Measurements from ENCODE around the gene ATG4B.
"Not testable (repeated sequence)": the region's sequence is repeated elsewhere in the genome, so short reads cannot be mapped to it uniquely, and the experiment has no call there.

ATG4B gene

DNA sequence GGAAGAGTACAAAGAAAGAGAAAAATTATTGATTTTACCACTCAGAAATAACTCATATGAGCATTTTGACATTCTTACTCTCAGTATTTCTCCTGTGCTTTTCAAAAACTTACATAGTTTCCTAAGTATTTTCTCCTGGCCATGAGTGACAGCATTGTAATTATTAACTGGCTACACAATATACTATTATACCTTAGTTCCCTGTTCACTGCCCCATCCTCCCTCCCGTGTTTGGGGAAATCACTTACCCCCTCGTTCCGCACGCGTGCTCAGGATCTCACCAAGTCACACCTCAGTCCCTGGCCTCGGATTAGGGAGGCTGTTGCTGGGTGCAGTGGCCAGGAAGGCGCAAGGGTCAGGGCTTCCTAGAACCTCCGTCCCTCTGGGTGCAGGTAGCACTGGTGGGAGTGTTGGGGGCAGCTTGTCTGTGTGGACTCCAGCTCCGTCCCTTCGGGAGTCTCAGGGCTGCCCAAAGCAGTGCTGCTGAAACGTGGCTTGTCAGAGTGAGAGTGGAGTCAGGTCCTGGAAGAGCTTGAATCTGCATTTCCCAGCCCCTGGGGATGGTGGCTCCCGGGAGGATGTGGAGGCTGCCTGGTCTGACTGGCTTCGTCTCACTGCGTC is 23.2 kb downstream of the ATG4B start:
- Mint-ChIP-seq H3K4me1 (ENCODE audit: low read depth) (peaks cover 5% of the 10 kb centered on the region), H3K9me3 (ENCODE audit: low read depth) (no peaks in the 10 kb centered on the region), H3K4me3 (no peak overlapping the region), H3K27ac (no peak overlapping the region), H3K27me3 (no peaks in the 10 kb centered on the region), H3K36me3 (peaks cover 3% of the 10 kb centered on the region)

DNA sequence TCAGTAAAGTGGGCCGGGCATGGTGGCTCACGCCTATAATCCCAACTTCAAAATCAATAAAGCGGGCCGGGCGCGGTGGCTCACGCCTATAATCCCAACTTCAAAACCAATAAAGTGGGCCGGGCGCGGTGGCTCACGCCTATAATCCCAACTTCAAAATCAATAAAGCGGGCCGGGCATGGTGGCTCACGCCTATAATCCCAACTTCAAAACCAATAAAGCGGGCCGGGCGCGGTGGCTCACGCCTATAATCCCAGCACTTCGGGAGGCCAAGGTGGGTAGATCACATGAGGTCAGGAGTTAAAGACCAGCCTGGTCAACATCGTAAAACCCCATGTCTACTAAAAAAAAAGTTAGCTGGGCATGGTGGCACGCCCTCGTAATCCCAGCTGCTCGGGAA is 25.2 kb downstream of the ATG4B start:
- H3K27me3 Mint-ChIP-seq; H3K9me3 Mint-ChIP-seq (ENCODE audit: low read depth); H3K27ac Mint-ChIP-seq; H3K4me3 Mint-ChIP-seq; H3K36me3 Mint-ChIP-seq; H3K4me1 Mint-ChIP-seq (ENCODE audit: low read depth): not testable (repeated sequence)

DNA sequence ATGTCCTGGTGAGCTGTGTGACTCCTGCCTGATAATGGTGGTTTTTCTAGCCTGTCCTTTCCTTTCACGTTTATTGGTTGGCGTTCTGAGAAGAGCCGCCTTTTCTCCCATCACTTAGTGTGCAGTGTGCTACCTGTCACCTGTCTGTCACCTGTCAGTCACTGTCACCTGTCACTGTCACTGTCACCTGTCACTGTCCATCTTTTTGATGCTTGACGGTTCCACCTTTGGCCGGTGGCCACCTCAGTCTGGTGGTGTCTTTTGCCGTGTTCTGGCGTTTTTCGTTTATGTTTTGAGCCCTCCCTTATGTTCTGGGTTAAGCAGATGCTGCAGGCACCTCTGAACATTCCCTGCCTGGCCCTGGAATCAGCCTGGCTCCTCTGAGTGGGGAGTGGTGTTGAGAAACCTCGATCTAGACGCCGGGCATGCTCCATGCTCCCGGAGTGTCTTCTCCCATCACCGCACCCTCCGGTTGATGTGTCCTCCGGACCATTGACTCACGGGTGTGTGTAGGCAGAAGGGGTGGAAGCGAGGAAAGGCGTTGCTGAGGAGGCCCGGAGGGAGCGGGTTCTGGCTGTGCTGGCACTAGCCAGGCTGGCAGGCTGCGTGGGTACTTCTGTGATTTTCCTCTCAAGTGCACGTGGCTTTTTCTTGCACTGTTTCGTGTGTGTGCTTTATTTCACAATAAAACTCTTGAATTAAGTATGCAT is 28.4 kb downstream of the ATG4B start:
- Mint-ChIP-seq H3K27ac (peak overlapping the region; percentile 19), H3K36me3 (peaks cover 3% of the 10 kb centered on the region), H3K27me3 (no peaks in the 10 kb centered on the region), H3K4me3 (no peak overlapping the region), H3K9me3 (ENCODE audit: low read depth) (no peaks in the 10 kb centered on the region), H3K4me1 (ENCODE audit: low read depth) (peaks cover 5% of the 10 kb centered on the region)

DNA sequence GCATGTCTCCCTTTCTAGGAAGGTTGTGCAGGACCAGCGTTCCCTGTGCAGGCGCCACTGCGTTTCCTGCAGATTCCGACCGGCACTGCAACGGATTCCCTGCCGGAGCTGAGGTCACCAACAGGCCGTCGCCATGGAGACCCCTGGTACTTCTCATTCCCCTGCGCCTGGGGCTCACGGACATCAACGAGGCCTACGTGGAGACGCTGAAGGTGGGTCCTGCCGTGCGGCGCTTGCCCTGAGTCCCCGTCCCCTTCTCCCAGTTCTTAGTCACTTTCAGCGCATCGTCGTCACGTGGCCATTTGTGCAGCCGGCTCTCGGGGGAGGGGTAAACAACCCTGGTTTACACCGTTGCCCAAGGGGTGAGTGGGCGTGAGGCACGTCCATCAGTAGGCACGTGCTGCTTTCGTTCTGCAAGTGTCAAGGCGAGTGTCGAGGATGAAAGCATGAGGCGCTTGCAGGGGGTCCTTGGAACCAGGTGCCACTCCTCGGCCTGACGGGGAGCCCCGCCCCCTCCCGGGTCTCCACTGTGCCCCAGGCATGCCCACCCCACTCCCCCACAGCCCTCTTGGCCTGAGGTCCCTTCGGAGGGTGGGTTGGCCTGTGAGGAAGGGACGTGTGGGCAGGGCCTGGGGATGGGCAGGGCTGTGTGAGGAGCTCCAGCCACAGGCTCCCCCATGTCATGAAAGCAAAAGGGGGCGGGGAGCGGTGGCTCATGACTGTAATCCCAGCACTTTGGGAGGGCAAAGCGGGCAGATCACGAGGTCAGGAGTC is 29.3 kb downstream of the ATG4B start:
- Mint-ChIP-seq H3K4me3 (no peak overlapping the region), H3K36me3 (peaks cover 3% of the 10 kb centered on the region), H3K4me1 (ENCODE audit: low read depth) (peaks cover 5% of the 10 kb centered on the region), H3K9me3 (ENCODE audit: low read depth) (no peaks in the 10 kb centered on the region), H3K27ac (no peak overlapping the region), H3K27me3 (no peaks in the 10 kb centered on the region)

DNA sequence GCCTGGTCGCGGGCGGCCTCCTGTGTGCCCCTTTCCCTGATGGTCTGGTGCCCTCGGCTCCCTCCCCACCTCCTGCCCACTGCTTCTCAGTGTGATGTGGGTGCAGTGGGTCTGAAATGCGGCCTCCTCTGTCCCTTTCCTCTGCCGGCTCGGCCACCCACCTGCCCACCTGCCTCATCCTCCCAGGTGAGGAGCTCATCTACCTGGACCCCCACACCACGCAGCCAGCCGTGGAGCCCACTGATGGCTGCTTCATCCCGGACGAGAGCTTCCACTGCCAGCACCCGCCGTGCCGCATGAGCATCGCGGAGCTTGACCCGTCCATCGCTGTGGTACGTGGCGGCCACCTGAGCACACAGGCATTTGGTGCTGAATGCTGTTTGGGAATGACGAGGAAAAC is 30.9 kb downstream of the ATG4B start:
- Mint-ChIP-seq H3K27me3 (no peaks in the 10 kb centered on the region), H3K27ac (no peak overlapping the region), H3K36me3 (peaks cover 3% of the 10 kb centered on the region)

DNA sequence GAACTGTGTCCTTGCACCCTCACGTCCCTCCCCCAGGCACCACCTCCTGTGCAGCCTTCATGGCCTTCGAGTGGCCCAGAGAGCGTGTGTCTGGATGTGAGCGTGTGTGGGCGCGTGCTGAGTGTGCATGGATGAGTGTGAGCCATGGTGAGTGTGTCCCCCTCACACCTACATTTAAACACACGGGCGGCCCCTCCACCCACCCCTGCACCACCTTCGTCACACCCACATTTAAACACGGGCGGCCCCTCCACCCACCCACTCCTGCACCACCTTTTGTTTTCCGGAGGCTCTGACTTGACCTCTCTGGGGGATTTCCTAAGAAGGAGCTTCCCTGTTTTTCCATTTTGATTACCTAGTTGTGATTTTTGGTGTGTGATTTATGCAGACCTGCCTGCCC is 31.3 kb downstream of the ATG4B start:
- Mint-ChIP-seq H3K4me3 (no peak overlapping the region), H3K4me1 (ENCODE audit: low read depth) (peaks cover 5% of the 10 kb centered on the region), H3K9me3 (ENCODE audit: low read depth) (no peaks in the 10 kb centered on the region), H3K27me3 (no peaks in the 10 kb centered on the region), H3K27ac (no peak overlapping the region), H3K36me3 (peaks cover 3% of the 10 kb centered on the region)

More for the DNA sequence above, 30.9 kb downstream of the ATG4B start:
- Mint-ChIP-seq H3K4me3 (no peak overlapping the region), H3K9me3 (ENCODE audit: low read depth) (no peaks in the 10 kb centered on the region), H3K4me1 (ENCODE audit: low read depth) (peaks cover 5% of the 10 kb centered on the region)

DNA sequence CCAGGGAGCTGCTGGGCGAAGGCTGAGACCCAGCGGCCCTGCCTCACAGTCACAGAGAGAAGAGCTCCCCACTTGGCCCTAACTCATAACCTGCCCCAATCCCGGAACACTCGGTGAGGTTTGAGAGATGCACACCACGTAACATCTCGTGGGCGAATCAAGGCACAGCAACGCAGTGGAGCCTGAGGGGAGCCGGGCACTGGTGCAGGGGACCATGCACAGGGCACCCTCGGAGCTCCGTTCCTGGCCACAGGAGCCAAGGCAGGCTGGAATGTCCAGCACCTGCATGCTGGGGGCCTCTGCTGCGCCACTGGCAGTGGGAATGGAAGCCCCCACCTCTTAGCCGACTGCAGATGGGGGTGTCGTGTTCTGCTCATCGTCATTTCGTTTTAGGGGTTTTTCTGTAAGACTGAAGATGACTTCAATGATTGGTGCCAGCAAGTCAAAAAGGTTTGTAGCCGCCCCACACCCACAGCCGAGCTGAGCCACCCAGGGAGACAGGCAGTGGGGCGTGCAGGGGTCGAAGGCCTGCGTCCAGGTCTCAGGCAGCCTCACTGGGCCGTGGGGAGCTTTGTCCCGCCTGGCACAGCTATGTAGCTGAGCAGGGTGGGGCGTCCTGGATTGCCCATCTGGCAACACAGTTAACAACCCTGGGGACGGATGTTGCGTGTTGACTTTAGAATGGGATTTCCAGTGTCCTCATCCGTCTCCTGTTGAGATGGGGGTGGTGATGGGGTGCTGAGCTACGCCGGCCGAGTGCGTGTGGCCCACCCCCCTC is 33.0 kb downstream of the ATG4B start:
- Mint-ChIP-seq H3K4me1 (ENCODE audit: low read depth) (no peaks in the 10 kb centered on the region), H3K9me3 (ENCODE audit: low read depth) (no peaks in the 10 kb centered on the region), H3K27me3 (no peaks in the 10 kb centered on the region), H3K4me3 (no peak overlapping the region), H3K36me3 (peaks cover 3% of the 10 kb centered on the region), H3K27ac (no peak overlapping the region)

DNA sequence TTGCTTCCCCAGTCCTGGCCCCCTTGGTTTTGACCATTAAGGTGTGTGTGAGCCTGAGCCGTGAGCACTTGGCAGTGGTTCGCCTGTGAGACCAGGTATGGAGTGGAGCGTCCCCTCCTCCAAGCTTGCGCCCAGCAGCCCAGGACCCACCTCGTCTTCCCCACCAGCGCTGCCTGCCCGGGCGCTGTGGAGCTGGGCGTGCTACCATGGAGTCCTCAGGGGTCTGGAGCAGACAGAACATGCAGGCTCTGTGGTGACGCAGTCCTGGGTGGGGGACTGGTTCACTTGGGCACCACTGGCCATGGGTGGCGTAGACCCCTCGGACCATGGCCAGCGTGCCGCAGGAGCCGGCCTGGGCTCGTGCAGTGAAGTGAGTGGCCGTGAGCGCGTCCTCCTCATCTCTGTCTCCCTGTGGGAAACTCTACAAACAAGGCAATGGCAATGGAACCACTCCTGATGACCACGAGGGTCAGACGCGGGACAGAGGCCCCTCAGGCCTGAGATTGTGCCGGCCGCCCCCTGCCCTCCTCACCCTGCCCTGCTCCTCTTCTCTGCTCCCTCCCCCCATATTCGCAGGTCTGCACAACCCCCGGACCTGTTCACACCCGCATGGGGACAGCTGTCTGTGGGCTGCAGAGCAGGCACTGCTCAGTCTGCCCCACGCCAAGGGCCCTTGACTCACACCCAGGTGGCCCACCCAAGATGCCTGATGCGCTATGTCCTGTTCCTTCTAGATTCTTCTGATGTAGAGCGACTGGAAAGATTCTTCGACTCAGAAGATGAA is 34.2 kb downstream of the ATG4B start:
- no peaks in the 10 kb centered on the region for H3K27me3 Mint-ChIP-seq
- no peaks in the 10 kb centered on the region for H3K4me1 Mint-ChIP-seq (ENCODE audit: low read depth)
- H3K27ac Mint-ChIP-seq: no peak overlapping the region
- H3K36me3 Mint-ChIP-seq: peaks cover 3% of the 10 kb centered on the region
- no peaks in the 10 kb centered on the region for H3K9me3 Mint-ChIP-seq (ENCODE audit: low read depth)
- H3K4me3 Mint-ChIP-seq: no peak overlapping the region

DNA sequence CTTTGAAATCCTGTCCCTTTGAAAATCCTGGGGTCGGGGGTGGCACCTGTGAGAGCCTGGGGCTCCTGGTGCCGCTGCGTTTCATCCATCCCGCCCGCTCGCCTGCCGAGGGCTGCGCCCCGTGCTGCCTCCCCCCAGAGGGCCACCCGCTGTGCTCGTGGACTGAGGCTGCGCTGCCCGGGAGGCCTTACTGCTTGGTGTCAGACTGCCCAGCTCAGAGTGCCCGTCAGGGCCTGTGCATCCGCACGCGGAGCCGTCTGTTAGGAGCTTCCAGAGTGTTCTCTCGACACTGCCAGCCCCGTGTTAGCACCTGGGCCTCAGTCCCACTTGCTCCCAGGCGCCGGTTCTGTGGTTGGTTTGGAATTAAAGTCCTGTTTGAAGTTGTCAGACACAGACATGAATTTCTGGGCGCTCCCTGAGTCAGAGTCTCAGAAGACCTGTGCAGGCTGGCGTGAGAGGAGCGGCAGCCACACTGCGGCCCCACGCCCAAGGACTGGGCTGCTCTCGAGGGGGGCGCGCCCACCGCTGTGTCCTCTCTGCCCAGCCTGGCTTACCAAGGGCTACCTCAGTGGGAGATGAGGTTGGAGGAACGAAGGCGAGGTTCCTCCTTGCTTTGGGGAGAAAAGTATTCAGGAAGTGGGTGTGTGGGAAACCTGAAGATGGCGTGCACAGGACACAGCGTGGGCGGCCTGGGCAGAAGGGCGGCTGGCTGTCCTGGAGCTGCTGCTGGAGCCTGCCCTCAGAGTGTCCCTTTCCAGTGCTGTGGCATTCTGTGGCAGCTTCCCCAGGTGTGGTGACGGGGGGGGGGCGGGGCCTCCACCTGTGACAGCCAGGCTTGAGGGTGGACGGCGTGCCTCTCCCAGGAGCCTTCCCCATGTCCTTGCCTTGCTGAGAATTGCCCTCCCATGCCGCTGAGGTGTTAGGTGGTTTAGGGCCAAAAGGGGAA is 35.0 kb downstream of the ATG4B start:
- Mint-ChIP-seq H3K4me3 (no peak overlapping the region), H3K27ac (no peak overlapping the region), H3K36me3 (peaks cover 3% of the 10 kb centered on the region), H3K4me1 (ENCODE audit: low read depth) (no peaks in the 10 kb centered on the region), H3K27me3 (no peaks in the 10 kb centered on the region), H3K9me3 (ENCODE audit: low read depth) (no peaks in the 10 kb centered on the region)

DNA sequence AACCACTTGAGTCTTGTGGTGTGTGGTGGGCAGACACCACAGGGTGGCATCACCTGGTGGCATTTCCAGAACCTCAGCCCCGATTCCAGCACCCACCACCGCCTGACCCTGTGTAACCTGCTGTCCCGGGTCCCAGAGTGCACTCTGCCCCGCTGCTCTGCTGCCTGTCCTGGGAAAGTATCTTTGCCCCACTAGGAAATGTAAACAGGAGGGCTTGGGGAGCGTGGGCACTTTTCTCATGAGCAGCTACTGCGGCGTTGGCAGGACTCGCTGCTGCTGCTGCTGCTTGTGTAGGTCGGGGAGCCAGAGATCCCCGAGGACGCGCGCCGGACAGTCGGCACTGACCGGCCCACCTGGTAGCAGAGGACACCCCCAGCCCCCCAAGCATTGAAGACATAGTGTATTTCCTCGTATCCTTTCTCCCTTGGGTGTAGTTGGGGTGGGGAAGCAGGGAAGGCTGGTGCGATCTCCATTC is 35.7 kb downstream of the ATG4B start:
- Mint-ChIP-seq H3K27me3 (no peaks in the 10 kb centered on the region), H3K4me1 (ENCODE audit: low read depth) (no peaks in the 10 kb centered on the region), H3K9me3 (ENCODE audit: low read depth) (no peaks in the 10 kb centered on the region), H3K4me3 (no peak overlapping the region), H3K27ac (no peak overlapping the region), H3K36me3 (peaks cover 3% of the 10 kb centered on the region)

DNA sequence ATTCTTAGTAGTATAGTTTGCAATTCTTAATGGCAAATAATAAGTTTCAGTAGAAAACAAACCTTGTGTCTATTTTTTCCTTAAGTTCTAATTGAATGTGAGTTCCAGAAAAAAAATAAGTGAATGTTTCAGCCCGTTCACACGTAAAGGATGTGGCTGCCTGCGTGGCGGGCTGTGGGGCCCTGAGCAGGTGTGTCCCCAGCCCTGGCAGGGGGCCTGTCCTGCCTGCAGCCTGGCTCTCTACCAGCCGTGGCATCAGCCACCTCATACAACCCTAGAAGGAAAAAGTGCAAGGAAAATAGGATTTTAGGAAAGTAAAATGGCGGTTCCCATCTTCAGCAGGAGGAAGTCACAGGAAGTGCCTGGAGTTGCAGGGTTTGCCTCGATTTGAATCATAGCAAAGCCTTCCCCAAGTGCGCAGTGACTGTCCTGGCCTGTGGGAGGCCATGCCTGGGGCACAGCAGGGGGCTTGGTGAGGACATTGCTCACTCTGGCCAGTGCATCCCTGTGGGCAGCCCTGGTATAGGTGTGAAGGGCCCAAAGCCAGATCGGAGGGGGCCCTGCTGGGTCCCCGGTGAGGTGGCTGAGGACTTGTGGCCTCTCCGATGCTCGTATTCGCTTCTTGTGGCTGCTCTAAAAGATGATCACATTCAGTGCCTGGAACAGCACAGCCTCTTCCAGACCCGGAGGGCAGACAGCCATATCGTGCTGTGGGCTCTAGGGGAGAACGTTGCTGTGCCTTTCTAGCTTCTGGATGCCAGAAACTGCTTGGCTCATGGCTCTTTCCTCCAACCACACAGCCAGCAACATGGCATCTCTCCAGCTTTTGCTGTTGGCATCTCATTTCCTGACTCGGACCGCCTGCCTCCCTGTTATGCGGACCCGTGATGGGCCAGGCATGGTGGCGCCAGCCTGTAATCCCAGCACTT is 36.6 kb downstream of the ATG4B start:
- H3K27me3 Mint-ChIP-seq: no peaks in the 10 kb centered on the region
- H3K36me3 Mint-ChIP-seq: no peaks in the 10 kb centered on the region
- H3K4me1 Mint-ChIP-seq (ENCODE audit: low read depth): no peaks in the 10 kb centered on the region
- peak overlapping the region; percentile 61 for H3K27ac Mint-ChIP-seq
- no peaks in the 10 kb centered on the region for H3K9me3 Mint-ChIP-seq (ENCODE audit: low read depth)
- H3K4me3 Mint-ChIP-seq: no peak overlapping the region

DNA sequence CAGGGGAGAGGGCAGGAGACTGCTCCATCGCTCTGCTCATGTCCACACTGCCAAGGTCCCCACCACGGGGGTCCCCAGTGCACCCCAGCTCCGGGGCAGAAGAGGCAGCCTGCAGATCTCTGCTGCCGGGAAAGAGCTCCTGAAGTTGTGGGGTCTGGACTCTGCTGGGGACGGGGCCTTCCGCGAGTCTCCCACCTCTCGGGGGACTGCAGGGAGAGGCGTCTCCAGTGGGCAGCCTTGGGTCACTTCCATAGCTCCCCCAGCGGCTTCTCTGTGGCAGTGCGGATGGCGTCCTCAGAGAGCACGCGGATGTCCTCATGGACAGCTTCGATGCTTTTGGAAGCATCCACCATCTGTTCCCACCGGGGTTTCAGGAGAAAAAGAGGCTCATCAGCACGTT is 38.4 kb downstream of the ATG4B start:
- Mint-ChIP-seq H3K27me3 (no peaks in the 10 kb centered on the region), H3K36me3 (no peaks in the 10 kb centered on the region), H3K4me3 (no peak overlapping the region), H3K4me1 (ENCODE audit: low read depth) (no peaks in the 10 kb centered on the region), H3K27ac (no peak overlapping the region), H3K9me3 (ENCODE audit: low read depth) (no peaks in the 10 kb centered on the region)

DNA sequence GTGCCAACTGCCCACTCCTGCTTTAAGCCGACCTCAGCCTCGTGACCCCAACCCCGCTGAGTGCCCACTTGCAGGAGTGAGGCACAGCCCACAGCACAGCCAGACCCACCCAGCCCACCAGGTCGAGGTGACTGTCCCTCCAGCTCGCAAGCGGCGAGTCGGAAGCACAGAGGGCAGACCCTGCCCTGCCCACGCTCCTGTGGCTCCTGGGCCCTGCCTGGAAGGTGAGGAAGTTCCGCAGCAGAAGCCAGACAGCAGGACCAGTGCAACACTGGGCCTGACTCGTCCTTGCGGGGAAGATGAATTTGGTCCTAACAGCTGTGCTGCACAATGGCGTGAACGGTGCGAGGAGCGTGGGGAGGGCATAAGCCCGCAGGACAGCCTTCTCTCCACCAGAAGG is 39.2 kb downstream of the ATG4B start:
- Mint-ChIP-seq H3K27ac (no peak overlapping the region), H3K27me3 (no peaks in the 10 kb centered on the region), H3K4me3 (no peak overlapping the region), H3K9me3 (ENCODE audit: low read depth) (no peaks in the 10 kb centered on the region), H3K36me3 (no peaks in the 10 kb centered on the region), H3K4me1 (ENCODE audit: low read depth) (no peaks in the 10 kb centered on the region)
